Measurements from ENCODE around the gene COLGALT1.

Gene COLGALT1

GRCh38 chr19:17618936-17619335 is 63.5 kb downstream of the COLGALT1 start:
- TF ChIP-seq, protein P1, sequence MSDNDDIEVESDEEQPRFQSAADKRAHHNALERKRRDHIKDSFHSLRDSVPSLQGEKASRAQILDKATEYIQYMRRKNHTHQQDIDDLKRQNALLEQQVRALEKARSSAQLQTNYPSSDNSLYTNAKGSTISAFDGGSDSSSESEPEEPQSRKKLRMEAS (IDR thresholded peaks at IDR 0.05) = no peak
- TF ChIP-seq NFIC (IDR thresholded peaks at IDR 0.05) (no peak), EP300 (IDR thresholded peaks at IDR 0.05; ENCODE audit: borderline replicate concordance) (no peak), FOXM1 (IDR thresholded peaks at IDR 0.05; ENCODE audit: borderline replicate concordance, low read depth) (no peak), TCF12 (IDR thresholded peaks at IDR 0.05; ENCODE audit: low read depth) (no peak), EGR1 (IDR thresholded peaks at IDR 0.05) (no peak), REST (IDR thresholded peaks at IDR 0.05; ENCODE audit: low read depth) (no peak), ZBTB7A (IDR thresholded peaks at IDR 0.05; ENCODE audit: low read depth) (no peak), CEBPB (IDR thresholded peaks at IDR 0.05) (no peak), YY1 (IDR thresholded peaks at IDR 0.05; ENCODE audit: low read depth) (no peak), CREB1 (IDR thresholded peaks at IDR 0.05; ENCODE audit: low read depth) (no peak), USF1 (IDR thresholded peaks at IDR 0.05) (no peak), RAD21 (IDR thresholded peaks at IDR 0.05; ENCODE audit: low read depth) (no peak), TAF1 (IDR thresholded peaks at IDR 0.05; ENCODE audit: low read depth) (no peak), TEAD4 (IDR thresholded peaks at IDR 0.05) (no peak)

DNA sequence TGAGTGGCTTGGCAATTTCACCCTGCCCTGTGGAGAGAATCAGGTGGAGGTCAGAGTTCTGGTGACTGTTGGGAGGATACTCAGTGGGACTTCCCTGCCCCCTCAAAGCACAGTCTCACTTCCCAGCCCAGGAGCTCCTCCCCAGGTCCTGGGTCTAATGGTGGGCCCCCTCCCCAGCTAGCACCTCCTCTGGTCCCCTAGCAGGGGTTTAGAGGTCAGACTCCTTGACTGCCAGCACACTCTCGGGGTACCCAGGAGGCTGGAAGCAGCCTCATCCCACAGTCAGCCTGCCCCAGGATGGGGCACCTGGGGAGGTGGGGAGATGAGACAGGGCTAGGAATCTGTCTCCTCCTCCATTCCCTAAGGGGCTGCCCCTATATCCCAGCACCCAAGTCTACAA is 65.2 kb downstream of the COLGALT1 start:
- no peak for TF ChIP-seq ZBTB7A (IDR thresholded peaks at IDR 0.05; ENCODE audit: low read depth)
- no peak for TF ChIP-seq USF1 (IDR thresholded peaks at IDR 0.05)
- TF ChIP-seq CREB1 (IDR thresholded peaks at IDR 0.05; ENCODE audit: low read depth) = no peak
- TF ChIP-seq REST (IDR thresholded peaks at IDR 0.05; ENCODE audit: low read depth) = no peak
- TF ChIP-seq EGR1 (IDR thresholded peaks at IDR 0.05) = no peak
- TF ChIP-seq FOXM1 (IDR thresholded peaks at IDR 0.05; ENCODE audit: borderline replicate concordance, low read depth) = no peak
- TF ChIP-seq, protein P1 (IDR thresholded peaks at IDR 0.05) = no peak
- no peak for TF ChIP-seq NFIC (IDR thresholded peaks at IDR 0.05)
- no peak for TF ChIP-seq CEBPB (IDR thresholded peaks at IDR 0.05)
- no peak for TF ChIP-seq TEAD4 (IDR thresholded peaks at IDR 0.05)

DNA sequence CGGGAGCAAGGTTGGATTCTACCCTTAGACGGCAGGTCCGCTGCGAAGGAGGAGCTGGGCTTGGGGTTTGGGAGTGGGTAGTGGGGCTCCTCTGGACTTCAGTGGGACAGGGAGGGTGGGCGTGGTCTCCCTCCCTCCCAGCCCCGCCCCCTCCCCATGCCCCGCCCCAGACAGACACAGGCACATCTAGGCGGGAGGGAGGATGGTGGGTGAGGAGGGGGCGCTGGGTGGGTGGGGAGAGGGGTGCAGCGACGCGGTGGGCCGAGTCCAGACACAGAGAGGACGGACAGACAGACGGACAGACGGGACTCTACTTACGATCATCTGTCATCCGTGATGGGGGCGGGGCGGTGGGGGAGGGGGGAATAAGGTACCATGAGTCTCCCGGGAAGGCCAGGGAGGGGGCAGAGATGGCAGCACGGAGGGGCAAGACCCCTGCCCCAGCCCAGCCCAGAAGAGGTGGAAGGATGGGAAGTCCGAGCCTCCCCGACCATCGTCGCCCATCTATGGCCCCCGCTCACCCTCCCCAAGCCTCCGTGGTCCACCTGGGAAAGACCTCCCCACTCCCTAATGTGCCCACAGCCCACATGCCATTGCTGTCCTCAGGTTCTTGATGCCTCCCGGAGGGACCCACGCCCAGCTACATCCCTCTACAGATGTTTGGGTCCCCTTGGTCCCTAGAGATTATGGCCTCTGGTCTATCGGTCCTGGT is 67.9 kb downstream of the COLGALT1 start:
- TF ChIP-seq EP300 (IDR thresholded peaks at IDR 0.05; ENCODE audit: borderline replicate concordance) (no peak), NFIC (IDR thresholded peaks at IDR 0.05) (no peak), YY1 (IDR thresholded peaks at IDR 0.05; ENCODE audit: low read depth) (no peak), RAD21 (IDR thresholded peaks at IDR 0.05; ENCODE audit: low read depth) (no peak), CREB1 (IDR thresholded peaks at IDR 0.05; ENCODE audit: low read depth) (no peak)

GRCh38 chr19:17624314-17624991 is 69.0 kb downstream of the COLGALT1 start:
- TF ChIP-seq CEBPB (IDR thresholded peaks at IDR 0.05) (no peak), YY1 (IDR thresholded peaks at IDR 0.05; ENCODE audit: low read depth) (no peak), RAD21 (IDR thresholded peaks at IDR 0.05; ENCODE audit: low read depth) (no peak), TAF1 (IDR thresholded peaks at IDR 0.05; ENCODE audit: low read depth) (no peak), TCF12 (IDR thresholded peaks at IDR 0.05; ENCODE audit: low read depth) (no peak), ZBTB7A (IDR thresholded peaks at IDR 0.05; ENCODE audit: low read depth) (no peak), EGR1 (IDR thresholded peaks at IDR 0.05) (no peak), TEAD4 (IDR thresholded peaks at IDR 0.05) (no peak), EP300 (IDR thresholded peaks at IDR 0.05; ENCODE audit: borderline replicate concordance) (no peak), REST (IDR thresholded peaks at IDR 0.05; ENCODE audit: low read depth) (no peak), NFIC (IDR thresholded peaks at IDR 0.05) (no peak), USF1 (IDR thresholded peaks at IDR 0.05) (no peak), FOXM1 (IDR thresholded peaks at IDR 0.05; ENCODE audit: borderline replicate concordance, low read depth) (no peak)
- TF ChIP-seq, protein P1 (IDR thresholded peaks at IDR 0.05) = no peak
